Measurements from ENCODE around the gene GAS7.
A peak's percentile ranks its signal among the peaks of the same experiment; 100 is the strongest.

GAS7 gene

DNA sequence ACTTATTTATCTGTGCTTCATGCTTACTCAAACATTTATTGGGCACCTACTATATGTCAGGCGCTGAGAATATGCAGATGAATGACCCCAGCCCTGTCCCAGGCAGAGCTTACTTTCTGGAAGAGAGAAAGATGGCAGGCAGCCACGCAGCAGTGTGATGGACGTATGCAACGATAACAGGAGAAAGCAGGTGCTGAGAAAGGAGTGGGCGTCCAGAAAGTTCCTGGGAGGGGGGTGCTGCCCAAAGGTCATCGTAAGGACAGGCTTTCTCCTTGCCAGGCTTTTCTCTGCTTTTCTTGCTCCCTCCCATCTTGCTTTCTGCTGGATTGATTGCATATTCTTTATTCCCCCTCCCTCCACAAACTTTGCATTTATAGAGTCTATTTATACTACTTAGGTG, 124.5 kb downstream of the GAS7 start:
- H2AK5ac ChIP-seq (ENCODE audit: low read length): no peak overlapping the region
- no peak overlapping the region for H3K18ac ChIP-seq (ENCODE audit: low read length)
- DNase-seq: no peak
- H2BK120ac ChIP-seq (ENCODE audit: insufficient read depth, low read length, poor library complexity): no peak overlapping the region
- peaks cover 10 to 13% of the 10 kb centered on the region in 2 experiments for H3K4me1 ChIP-seq (ENCODE audit: control insufficient read depth in 1 of 2, insufficient read depth in 2 of 2, low read length in 2 of 2)
- H4K8ac ChIP-seq (ENCODE audit: low read depth, low read length): no peak overlapping the region
- no peak overlapping the region for H3K4me3 ChIP-seq (ENCODE audit: low read depth, low read length)
- WGBS (ENCODE audit: extremely low coverage, insufficient coverage, insufficient read length): no CpG with 5 or more reads among the region's 6 CpGs
- H3K79me2 ChIP-seq (ENCODE audit: control insufficient read depth, insufficient read depth, low read length, poor library complexity): peaks cover 2% of the 10 kb centered on the region
- no peak overlapping the region for H2BK12ac ChIP-seq (ENCODE audit: low read length)
- H3K4me2 ChIP-seq (ENCODE audit: low read length): no peak overlapping the region
- no peaks in the 10 kb centered on the region for H3K36me3 ChIP-seq (ENCODE audit: control insufficient read depth in 1 of 2, insufficient read depth in 2 of 2, low read length in 2 of 2)
- H3K27ac ChIP-seq (ENCODE audit: low read depth, low read length): no peak overlapping the region
- no peak overlapping the region for H2BK5ac ChIP-seq (ENCODE audit: low read depth, low read length, poor library complexity)
- H3K9me3 ChIP-seq (ENCODE audit: insufficient read depth, low read depth, low read length): no peaks in the 10 kb centered on the region
- H3K4ac ChIP-seq (ENCODE audit: low read depth, low read length): no peak overlapping the region
- H4K91ac ChIP-seq (ENCODE audit: low read depth, low read length): no peak overlapping the region
- H3K23ac ChIP-seq (ENCODE audit: low read length): no peak overlapping the region
- no peak overlapping the region for H2AFZ ChIP-seq (ENCODE audit: insufficient read depth, low read length, poor library complexity)
- H3K9ac ChIP-seq (ENCODE audit: low read length): no peak overlapping the region
- peaks cover 1% of the 10 kb centered on the region for H3K79me1 ChIP-seq (ENCODE audit: low read length)
- no peaks in the 10 kb centered on the region for H3K27me3 ChIP-seq (ENCODE audit: insufficient read depth, low read length)
- no peak overlapping the region for H3K14ac ChIP-seq (ENCODE audit: low read length)
- H4K12ac ChIP-seq (ENCODE audit: low read depth, low read length): no peak overlapping the region

DNA sequence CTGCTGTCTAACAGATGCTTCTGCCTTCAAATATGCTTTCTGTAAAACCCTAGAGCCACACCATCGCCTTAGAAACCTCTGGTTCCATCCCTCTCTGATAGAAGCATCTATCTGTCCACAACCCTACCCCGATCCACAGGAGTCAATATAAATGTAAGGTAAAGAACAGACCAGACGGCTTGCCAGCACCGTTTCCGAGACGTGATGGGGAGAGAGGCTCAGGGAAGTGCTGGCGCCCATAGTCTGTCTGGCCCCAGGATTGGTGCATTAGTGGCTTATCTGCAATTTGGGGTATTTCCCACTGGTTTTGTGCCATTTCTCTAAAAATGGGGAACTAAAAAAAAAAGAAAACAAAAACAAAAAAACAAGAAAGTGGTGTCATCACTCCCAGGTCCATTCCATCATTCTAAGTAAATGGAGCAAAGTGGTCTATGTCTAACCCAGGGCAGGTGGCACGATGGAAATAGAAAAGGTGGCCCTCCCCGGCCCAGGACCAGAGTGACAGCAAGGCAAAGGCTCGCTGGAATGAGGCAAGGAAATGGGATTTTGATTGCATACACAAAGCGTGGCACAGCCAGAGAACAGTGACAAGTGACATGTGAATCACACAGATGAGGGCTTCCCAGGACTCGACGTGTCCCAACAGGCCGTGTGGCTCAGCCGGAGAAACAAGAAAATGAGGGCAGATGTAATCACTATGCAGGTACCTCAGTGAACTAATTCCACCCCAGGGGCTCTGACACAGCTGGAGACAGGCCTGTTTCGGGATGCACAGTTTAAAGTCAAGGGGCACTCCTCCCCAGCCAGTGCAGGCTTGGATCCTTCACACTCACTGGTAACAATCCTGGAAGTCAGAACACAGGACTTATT, 125.6 kb downstream of the GAS7 start:
- Histone ChIP-seq H3K4me1 (ENCODE audit: control insufficient read depth in 1 of 2, insufficient read depth in 2 of 2, low read length in 2 of 2) (peaks cover 13 to 14% of the 10 kb centered on the region in 2 experiments), H3K4me2 (ENCODE audit: low read length) (no peak overlapping the region), H2AFZ (ENCODE audit: insufficient read depth, low read length, poor library complexity) (no peak overlapping the region), H3K79me2 (ENCODE audit: control insufficient read depth, insufficient read depth, low read length, poor library complexity) (peaks cover 2% of the 10 kb centered on the region), H4K91ac (ENCODE audit: low read depth, low read length) (no peak overlapping the region), H3K9ac (ENCODE audit: low read length) (no peak overlapping the region), H3K27ac (ENCODE audit: low read depth, low read length) (no peak overlapping the region), H3K79me1 (ENCODE audit: low read length) (no peaks in the 10 kb centered on the region), H2AK5ac (ENCODE audit: low read length) (no peak overlapping the region), H3K27me3 (ENCODE audit: insufficient read depth, low read length) (no peaks in the 10 kb centered on the region), H3K4ac (ENCODE audit: low read depth, low read length) (no peak overlapping the region), H3K36me3 (ENCODE audit: control insufficient read depth in 1 of 2, insufficient read depth in 2 of 2, low read length in 2 of 2) (no peaks in the 10 kb centered on the region), H3K9me3 (ENCODE audit: insufficient read depth, low read depth, low read length) (no peaks in the 10 kb centered on the region), H2BK120ac (ENCODE audit: insufficient read depth, low read length, poor library complexity) (no peak overlapping the region), H2BK5ac (ENCODE audit: low read depth, low read length, poor library complexity) (no peak overlapping the region), H4K12ac (ENCODE audit: low read depth, low read length) (no peak overlapping the region), H3K23ac (ENCODE audit: low read length) (no peak overlapping the region), H4K8ac (ENCODE audit: low read depth, low read length) (no peak overlapping the region), H3K4me3 (ENCODE audit: low read depth, low read length) (no peak overlapping the region), H2BK12ac (ENCODE audit: low read length) (no peak overlapping the region), H3K14ac (ENCODE audit: low read length) (no peak overlapping the region), H3K18ac (ENCODE audit: low read length) (no peak overlapping the region)
- DNase-seq: peak; percentile 98 to 99
- WGBS (ENCODE audit: extremely low coverage, insufficient coverage, insufficient read length): no CpG with 5 or more reads among the region's 16 CpGs

DNA sequence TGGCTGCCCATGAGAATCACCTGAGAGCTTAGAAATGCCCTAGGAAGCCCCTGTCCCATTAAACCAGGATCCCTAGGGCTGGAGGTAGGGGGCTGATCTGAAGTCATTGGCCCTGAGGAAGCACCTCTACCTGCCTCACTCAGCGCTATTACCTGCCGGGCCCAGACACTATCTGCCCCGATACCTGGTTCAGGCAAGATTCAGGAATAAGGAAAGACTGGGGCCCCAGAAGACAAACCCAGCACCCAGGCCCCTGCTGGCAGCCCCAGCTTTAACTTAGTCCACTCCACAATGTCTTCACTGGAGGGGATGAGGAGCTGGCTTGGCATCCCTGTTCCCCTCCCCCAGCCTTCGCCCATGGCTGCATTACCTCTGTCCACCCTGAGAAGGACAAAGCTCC, 126.3 kb downstream of the GAS7 start:
- H3K4me1 ChIP-seq (ENCODE audit: control insufficient read depth in 1 of 2, insufficient read depth in 2 of 2, low read length in 2 of 2): peaks cover 14% of the 10 kb centered on the region in 2 experiments
- no CpG with 5 or more reads among the region's 4 CpGs for WGBS (ENCODE audit: extremely low coverage, insufficient coverage, insufficient read length)
- H3K27me3 ChIP-seq (ENCODE audit: insufficient read depth, low read length): no peaks in the 10 kb centered on the region
- H3K4me3 ChIP-seq (ENCODE audit: low read depth, low read length): no peak overlapping the region
- H3K36me3 ChIP-seq (ENCODE audit: control insufficient read depth in 1 of 2, insufficient read depth in 2 of 2, low read length in 2 of 2): no peaks in the 10 kb centered on the region
- no peak overlapping the region for H3K4me2 ChIP-seq (ENCODE audit: low read length)
- H4K8ac ChIP-seq (ENCODE audit: low read depth, low read length): no peak overlapping the region
- H2AFZ ChIP-seq (ENCODE audit: insufficient read depth, low read length, poor library complexity): no peak overlapping the region
- no peak overlapping the region for H3K4ac ChIP-seq (ENCODE audit: low read depth, low read length)
- no peak overlapping the region for H4K91ac ChIP-seq (ENCODE audit: low read depth, low read length)
- DNase-seq: no peak
- no peaks in the 10 kb centered on the region for H3K79me1 ChIP-seq (ENCODE audit: low read length)
- H2BK5ac ChIP-seq (ENCODE audit: low read depth, low read length, poor library complexity): no peak overlapping the region
- H3K14ac ChIP-seq (ENCODE audit: low read length): no peak overlapping the region
- no peak overlapping the region for H3K18ac ChIP-seq (ENCODE audit: low read length)
- H3K9ac ChIP-seq (ENCODE audit: low read length): no peak overlapping the region
- no peaks in the 10 kb centered on the region for H3K9me3 ChIP-seq (ENCODE audit: insufficient read depth, low read depth, low read length)
- no peak overlapping the region for H2BK120ac ChIP-seq (ENCODE audit: insufficient read depth, low read length, poor library complexity)
- no peak overlapping the region for H4K12ac ChIP-seq (ENCODE audit: low read depth, low read length)
- no peak overlapping the region for H3K23ac ChIP-seq (ENCODE audit: low read length)
- H2BK12ac ChIP-seq (ENCODE audit: low read length): no peak overlapping the region
- H3K79me2 ChIP-seq (ENCODE audit: control insufficient read depth, insufficient read depth, low read length, poor library complexity): peaks cover 2% of the 10 kb centered on the region
- H3K27ac ChIP-seq (ENCODE audit: low read depth, low read length): no peak overlapping the region
- H2AK5ac ChIP-seq (ENCODE audit: low read length): no peak overlapping the region

DNA sequence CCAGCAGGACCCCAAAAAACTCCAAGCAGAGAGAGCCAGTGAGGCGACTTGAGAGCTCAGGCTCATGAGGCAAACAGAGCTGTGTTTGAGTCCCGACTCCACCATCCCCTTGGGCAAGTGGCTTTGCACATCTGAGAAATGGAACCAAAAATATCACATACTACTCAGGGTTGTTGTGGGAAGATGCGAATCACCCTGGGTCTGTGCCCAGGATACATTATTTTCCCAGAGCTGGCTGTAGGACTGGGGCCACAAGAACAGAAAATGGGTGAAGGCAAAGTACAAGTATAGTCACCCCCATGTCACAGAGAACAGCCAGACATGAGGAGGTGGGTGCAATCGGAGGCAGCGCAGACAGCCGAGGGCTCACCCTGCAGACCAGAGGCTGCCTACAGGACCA, 127.3 kb downstream of the GAS7 start:
- peak overlapping the region; percentile 33 for H3K4ac ChIP-seq (ENCODE audit: low read depth, low read length)
- H3K27ac ChIP-seq (ENCODE audit: low read depth, low read length): no peak overlapping the region
- H4K8ac ChIP-seq (ENCODE audit: low read depth, low read length): no peak overlapping the region
- no peak for DNase-seq
- no peak overlapping the region for H3K4me3 ChIP-seq (ENCODE audit: low read depth, low read length)
- H3K4me2 ChIP-seq (ENCODE audit: low read length): no peak overlapping the region
- no peak overlapping the region for H2BK120ac ChIP-seq (ENCODE audit: insufficient read depth, low read length, poor library complexity)
- H3K23ac ChIP-seq (ENCODE audit: low read length): no peak overlapping the region
- no peak overlapping the region for H3K14ac ChIP-seq (ENCODE audit: low read length)
- H3K36me3 ChIP-seq (ENCODE audit: control insufficient read depth in 1 of 2, insufficient read depth in 2 of 2, low read length in 2 of 2): no peaks in the 10 kb centered on the region
- peak overlapping the region; percentile 35 for H2AK5ac ChIP-seq (ENCODE audit: low read length)
- no peaks in the 10 kb centered on the region for H3K79me1 ChIP-seq (ENCODE audit: low read length)
- no peak overlapping the region for H2BK5ac ChIP-seq (ENCODE audit: low read depth, low read length, poor library complexity)
- no peak overlapping the region for H4K12ac ChIP-seq (ENCODE audit: low read depth, low read length)
- H4K91ac ChIP-seq (ENCODE audit: low read depth, low read length): no peak overlapping the region
- H3K4me1 ChIP-seq (ENCODE audit: control insufficient read depth in 1 of 2, insufficient read depth in 2 of 2, low read length in 2 of 2): peaks cover 14% of the 10 kb centered on the region in 2 experiments
- peaks cover 2% of the 10 kb centered on the region for H3K79me2 ChIP-seq (ENCODE audit: control insufficient read depth, insufficient read depth, low read length, poor library complexity)
- no CpG with 5 or more reads among the region's 6 CpGs for WGBS (ENCODE audit: extremely low coverage, insufficient coverage, insufficient read length)
- H3K9me3 ChIP-seq (ENCODE audit: insufficient read depth, low read depth, low read length): no peaks in the 10 kb centered on the region
- H3K9ac ChIP-seq (ENCODE audit: low read length): no peak overlapping the region
- no peak overlapping the region for H2AFZ ChIP-seq (ENCODE audit: insufficient read depth, low read length, poor library complexity)
- no peak overlapping the region for H3K18ac ChIP-seq (ENCODE audit: low read length)
- H3K27me3 ChIP-seq (ENCODE audit: insufficient read depth, low read length): no peaks in the 10 kb centered on the region
- H2BK12ac ChIP-seq (ENCODE audit: low read length): no peak overlapping the region

All from trophoblast cell (in vitro differentiated cells and primary cell).